Measurements from ENCODE around the gene FAM9C.
A peak's percentile ranks its signal among the peaks of the same experiment; 100 is the strongest.
"Not testable (repeated sequence)": the region's sequence is repeated elsewhere in the genome, so short reads cannot be mapped to it uniquely, and the experiment has no call there.

The FAM9C gene

DNA sequence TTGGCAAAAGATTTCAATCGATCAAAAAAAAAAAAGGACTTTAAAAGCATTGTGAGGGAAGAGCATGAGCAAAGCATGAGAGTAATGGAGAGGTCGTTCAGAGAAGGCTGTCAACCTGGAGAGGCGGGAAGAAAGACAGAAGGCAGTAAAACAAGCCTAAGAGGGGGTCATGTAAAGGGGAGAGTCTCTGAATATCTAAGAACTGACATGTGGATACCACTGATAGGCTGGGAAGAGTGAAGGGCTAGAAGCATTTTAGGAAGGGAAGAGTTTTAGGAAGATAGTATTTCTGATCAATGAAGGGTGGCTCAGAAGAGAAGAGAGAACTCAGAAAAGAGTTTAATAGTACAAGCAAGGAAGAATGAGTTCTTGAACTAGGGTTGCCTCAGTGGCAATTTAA lies 7.5 kb downstream of the FAM9C start:
- DNase-seq, result no peak

DNA sequence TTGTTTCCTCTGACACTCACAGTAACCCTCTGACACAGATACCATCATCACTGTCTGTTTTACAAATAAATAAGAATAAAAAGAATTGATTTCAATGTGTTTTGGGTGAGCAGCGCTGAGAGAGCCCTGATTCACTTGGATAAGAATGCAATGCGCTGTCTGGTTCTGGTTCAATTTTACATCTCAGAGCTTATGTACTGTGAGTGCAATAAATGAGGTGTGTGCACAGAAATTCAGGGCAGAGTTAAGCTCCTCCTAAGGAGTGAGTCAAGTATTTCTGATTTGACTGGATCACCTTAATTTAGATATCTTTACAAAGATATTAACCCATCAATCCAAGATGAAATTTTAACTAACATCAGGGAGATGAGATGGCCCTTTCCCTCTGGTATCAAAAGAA lies 11.2 kb downstream of the FAM9C start:
- DNase-seq, result no peak

DNA sequence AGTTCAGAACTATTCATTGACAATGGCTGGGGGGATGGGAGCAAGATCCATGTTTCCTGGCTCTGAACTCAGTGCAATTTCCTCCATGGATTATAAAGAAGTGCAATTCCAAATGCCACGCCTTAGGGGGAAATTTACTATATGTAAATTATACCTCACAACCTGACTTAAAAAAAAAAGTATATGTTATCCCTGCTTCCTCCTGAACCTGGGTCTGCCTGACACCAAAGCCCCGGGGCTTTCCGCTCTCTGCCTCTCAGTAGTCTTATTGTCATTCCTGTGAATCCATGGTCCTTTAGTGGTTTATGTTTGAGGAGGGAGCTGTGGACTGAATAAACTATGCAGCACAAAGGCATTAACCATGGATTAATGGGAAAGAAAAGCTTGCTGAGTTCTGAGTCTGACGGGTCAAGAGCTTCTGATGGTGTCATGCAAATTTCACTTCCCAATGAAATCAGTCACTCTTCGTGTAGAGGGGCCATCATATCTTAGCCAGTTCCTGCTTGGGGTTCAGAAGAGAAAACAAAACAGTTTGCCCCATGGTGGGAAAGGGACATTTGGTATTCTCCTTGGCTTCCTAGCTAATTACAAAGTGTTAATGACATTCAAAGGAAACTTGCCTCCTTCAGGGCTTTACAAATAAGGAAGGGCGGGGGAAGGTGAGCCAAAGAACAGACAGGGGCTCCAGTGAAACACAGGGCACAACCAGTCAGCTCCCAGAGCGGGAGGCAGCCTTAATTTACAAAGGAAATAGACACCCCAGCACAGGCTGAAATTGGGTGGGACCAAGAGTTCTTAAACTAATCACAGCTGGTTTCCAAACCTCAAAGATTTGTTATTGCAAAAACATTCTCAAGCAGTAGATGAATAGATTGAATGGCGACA lies 14.3 kb downstream of the FAM9C start:
- DNase-seq, result peak in 1 of 5 experiments; percentile 37

DNA sequence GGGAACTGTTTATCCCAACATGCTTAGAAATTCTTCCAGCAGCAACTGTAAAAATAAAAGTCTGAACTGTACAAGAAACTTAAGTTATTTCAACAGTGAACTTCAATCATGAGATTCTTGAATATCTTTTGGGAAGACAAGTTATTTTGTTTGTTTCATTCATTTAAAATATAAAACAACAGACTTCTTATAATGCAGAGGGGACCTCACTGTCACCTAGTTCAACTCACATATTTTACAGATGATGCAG lies 14.9 kb downstream of the FAM9C start:
- DNase-seq, result no peak

DNA sequence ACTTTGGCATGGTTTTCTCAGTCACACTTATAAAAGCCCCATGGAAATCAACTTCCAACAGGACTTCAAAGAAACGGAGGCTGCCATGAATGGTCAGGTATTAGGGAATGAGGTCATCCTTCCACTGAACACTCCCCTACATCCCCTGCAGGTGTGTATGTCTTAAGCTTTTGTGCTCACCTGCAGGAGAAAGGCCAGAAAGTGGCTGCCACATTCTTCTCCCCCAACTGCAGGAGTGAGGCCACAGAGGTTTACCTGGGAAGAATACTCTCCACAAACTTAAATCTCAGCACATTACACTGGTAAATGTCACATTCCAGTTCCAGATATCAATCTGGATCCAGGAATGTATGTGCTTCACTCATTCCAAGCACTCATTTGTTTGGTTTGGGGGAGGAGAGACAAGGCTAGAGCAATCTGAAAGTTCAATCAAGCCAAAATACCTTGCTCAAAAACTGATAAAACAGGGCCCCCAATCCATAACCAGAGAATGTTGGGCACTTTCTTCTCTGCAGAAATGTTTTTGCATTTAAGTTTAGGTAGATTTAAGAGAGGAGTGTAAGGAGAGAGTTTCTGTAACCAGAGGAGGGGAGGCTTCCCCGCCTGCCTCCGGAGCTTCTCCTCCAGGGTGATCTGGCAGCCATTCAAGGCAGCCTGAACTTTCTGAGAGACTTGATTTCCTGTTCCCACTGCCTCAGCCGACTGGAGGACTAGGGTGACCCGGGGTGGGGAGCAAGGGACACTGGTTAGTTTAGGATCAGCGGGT lies 15.4 kb downstream of the FAM9C start:
- peak in 1 of 5 experiments; percentile 4 for DNase-seq

DNA sequence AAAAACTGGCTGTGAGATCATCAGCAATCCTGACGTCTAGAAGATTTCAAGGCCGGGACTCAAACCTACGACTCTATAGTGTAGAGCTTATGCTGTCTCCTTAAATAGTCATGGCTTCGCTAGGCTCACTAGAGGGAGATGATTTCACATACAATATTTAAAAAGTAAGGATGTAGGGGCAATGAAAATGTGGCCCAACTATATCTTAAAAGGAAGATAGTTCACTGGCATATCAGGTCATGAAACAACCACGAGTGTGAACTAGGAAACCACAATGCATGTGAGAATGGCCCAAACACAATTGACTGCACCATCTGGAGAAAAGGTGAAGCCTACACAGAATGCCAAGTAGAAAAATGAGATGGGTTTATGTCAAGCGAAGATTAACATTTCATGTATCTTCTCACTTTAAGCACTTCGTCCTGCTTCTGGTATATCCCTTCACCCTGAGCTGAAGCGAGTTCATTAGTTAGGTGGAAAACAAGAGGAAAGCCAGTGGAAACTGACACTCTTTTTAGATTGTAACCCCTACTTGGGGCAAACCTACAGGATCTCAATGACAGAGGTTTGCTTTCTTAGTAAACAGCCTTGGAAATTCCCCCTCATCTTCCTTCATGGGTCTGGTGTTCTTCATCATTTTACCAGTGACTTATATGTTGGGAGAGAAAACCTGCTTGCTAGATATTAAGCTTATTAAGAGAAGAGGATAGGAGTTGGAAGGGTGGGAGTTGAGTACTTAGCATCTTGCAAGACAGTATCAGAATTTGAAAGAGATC lies 17.4 kb downstream of the FAM9C start:
- DNase-seq, result peak in 2 of 5 experiments; percentile 34 to 59

DNA sequence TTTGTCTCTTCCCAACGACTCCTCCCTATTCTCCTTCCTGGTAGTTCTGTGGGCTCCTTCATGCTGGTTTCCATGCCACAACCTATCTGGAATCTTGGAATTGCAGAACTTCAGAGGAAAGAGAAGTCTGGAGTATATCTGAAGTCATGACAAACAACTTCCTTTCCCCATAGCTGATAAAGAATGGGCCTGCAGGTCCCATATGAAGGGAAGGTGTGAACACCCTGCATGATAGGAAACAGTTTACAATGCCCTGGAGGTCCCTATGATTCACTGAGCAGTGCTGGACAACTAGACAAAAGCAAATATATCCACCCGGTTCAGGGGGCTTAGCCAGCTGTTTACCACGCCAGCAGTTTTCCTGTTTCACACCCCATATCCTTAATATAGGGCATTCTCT lies 19.4 kb downstream of the FAM9C start:
- no peak for DNase-seq

DNA sequence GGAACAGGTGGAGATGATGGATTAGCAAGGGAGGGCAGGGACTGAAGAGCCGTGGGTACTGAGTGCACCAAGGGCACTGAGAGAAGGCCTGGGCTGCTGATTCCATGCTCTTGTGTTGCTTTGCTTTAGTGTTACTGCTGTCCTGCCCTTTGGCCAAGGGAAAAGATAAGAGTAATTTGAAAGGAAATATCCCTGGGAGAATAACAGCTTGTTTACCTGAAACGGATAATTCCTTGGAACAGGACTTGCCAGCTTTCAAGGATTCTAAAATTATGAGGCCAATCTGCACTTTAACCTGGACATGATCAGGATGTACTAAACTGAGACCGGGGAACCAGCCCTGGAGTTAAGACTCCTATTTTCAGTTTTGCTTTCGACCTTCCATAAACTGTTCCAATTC lies 20.4 kb downstream of the FAM9C start:
- no peak for DNase-seq

DNA sequence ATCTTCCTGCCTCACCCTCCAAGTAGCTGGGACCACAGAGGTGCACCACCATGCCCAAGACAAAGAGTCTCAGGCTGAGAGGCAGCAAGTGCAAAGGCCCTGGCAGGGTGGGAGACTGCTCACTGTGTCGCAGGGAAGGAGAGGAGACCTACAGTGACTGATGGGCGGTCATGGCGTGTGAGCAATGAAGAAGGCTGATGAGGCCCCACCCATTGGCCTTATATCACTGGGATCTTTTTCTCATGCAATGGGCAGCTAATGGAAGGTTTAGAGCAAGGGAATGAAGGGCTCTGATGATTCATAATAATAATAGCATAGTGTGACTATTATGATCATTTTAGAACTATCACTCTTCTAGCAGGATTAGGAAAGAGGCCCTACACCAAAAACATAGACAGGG lies 20.9 kb downstream of the FAM9C start:
- no peak for DNase-seq

DNA sequence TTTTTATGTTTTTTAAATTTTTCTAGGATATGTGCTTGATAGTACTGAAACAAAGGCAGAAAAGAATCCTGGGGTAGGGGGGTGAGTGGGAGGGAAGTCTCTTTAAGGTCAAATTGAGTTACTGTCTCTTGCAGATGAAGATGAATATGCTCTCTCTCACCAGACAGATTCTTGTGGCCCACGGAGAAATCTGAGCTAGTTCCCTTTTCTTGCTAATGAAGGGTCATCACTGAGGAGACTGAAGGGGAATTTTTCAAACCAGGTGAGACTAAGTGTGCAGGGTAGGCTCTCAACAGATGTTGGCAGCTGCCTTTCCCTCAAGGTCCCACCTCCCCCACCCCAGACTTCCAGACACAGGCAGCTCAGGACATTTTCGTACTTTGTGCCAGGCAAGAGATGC lies 21.5 kb downstream of the FAM9C start:
- no peak for DNase-seq

DNA sequence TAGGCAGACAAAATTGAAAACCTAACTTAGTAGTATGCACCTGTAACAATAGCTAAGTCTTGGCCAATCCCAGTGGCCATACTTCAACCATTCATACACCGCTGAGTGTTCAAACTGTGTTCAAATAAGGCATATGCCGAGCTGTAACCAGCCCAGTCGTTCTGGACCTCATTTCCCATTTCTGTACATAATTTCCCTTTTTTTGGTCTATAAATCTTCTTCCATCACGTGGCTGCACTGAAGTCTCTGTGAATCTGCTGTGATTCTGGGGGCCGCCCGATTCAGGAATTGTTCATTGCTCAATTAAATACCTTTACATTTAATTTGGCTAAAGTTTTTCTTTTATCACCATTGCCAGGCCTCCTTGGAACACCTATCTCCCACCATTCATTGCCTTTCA lies 27.7 kb downstream of the FAM9C start:
- not testable (repeated sequence) for DNase-seq

DNA sequence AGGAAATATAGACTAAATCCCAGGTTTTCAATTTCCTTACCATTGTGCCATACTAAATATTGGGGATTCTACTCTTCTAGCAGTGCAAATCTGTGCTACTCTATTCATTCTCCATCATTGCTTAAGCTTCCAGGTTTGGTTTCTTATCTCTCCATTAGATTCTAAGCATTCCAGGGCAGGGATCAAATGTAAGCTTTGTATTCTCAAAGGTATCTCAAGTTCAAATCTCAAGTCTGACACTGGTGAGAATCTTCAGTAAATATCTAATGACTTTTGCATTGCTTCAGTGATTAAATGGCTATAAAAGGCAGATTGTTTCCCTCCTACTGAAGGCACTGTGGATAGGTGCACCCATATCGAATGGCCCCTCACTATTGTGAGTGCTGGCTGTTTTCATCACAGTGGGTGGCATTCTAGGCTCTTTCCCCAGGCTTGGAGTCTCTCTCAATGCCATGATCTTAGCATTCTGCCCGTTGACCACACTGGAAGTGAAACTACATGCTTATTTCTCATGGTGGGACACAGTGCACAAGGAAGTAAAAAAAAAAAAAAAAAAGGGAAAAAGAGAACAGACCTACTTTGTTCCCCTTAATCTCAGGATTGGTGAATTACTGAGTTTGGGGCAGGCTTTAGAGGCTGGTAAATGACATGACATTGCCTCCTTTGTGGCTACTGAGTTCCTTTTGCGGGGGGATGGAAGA lies 28.7 kb downstream of the FAM9C start:
- DNase-seq, result no peak

DNA sequence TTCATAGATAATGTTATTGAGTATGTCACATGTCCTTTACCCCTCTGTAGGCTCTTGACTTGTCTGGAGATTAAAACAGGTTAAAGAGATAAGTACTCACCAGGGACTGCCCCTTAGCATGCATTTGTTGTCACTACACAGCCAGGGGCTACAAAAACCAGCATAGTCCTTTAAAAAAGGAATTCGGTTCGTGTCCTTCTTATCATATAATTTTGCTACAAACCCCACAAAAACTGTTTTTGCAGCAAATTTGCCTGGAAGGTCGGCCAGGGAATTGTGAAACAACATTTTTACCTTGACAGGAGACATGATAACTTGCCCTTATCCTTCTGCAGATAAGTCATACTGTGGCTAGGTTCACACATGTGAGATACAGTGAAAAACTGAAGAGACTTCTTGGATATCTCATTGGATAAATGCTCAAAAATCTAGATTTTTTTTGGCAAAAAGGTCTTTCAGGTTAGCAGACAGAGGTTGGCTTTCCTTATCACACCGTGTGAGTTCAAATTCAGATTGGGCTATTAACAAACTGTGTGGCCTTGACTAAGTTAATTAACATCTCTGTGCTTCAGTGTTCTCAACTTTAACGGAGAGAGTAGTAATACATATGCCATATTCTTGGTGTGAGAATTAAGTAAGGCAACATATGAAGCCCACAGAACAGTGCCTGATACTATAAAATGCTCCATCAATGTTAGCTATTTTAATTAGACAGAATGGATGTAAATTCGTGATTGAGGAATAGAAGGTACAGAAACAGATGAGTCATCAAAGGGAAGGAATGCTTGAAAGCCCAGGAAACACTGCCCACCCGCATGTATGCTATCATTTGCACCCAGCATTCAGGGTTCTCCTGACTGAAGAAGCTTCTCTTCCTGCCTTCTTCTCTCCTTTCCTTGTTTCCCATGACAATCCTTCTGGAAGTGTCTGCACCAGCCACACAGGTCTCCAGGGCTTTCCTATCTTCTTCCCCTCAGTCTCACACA lies 30.0 kb downstream of the FAM9C start:
- peak in 1 of 5 experiments; percentile 30 for DNase-seq

DNA sequence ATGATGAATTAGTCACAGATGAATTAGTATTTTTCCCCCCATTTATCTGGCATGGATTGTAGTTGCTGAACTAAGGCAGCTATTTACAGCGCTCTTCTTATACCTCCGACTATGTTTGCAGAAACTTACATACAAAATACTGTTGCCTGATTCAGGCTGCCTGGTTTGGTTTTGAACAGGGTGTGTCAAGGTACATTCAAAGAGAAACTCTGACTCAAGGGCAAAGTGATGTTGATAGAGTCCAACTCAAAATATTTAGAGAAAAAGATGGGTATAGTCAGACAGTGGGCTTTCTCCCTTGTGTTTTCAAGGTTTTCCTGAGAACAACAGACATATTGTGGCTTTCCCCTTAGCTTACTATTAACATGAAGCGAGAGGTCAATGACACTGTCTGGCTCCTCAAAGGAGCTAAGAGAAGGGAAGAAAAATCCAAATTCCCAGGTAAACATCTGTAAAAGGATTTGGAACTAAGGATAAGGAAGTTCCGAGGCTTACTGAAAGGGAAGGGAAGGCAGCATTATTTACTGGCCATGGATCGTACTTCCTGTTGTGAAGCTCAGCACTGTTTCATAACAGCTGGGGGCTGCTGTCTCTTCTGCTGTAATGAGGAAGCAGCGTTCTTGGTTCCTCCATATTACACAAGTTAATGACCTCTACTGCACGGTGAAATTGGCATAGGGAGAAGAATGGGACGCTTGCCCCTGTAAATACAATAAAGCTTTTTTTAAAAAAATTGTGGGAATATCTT lies 30.9 kb downstream of the FAM9C start:
- DNase-seq, result peak in 1 of 5 experiments; percentile 81

DNA sequence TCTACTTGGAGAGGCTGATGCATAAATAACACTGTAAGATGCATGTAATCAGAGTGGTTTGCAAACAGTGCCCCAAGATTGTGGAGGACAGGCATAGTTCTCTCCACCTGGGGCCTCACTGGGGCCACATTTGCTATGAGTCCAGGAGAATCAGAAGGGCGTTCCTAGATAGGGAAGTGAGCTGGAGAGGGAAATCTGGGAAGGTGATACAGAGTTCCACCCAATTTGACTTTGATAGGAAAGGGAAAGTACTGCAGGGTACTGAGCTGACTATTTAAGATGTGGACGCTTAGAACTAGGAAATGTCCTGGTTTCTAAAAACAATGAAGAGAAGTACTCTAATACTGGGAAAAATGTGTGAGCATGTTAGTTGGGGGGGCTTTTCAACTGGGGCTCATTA lies 33.9 kb downstream of the FAM9C start:
- DNase-seq, result no peak

DNA sequence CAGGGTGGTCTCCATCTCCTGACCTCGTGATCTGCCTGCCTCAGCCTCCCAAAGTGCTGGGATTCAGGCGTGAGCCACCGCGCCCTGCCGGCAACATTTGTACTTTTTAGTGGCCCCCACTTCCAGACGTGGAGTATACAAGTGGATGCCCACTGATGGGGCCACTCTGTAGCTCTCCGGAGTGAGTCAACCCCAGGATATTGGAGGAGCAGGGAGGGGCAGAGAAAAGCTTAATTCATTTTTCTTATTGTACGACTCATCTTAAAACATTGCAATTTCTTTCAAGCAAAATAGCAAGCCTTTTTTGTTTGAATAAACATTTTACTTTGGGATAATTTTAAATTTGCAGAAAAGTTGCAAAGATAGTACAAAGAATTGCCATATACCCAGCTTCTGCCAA lies 34.6 kb downstream of the FAM9C start:
- no peak for DNase-seq

DNA sequence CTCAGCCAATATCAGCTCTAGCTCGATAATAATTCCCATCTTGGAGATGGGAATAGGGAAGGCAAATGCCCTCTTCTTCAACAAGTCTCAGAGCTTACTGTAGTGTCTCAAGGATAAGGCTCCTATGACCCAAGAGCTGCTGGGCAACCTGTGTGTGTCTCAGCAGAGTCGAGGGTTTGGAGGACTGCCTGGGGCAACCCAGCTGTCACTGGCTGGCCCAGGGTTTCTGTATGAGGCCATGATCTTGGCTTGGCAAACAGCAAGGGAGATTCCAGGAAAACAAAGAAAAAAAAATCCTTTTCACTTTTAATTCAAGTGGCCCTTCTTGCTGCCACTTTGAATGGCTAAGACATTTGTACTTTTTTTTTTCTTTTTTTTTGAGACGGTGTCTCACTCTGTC lies 35.1 kb downstream of the FAM9C start:
- no peak for DNase-seq

DNA sequence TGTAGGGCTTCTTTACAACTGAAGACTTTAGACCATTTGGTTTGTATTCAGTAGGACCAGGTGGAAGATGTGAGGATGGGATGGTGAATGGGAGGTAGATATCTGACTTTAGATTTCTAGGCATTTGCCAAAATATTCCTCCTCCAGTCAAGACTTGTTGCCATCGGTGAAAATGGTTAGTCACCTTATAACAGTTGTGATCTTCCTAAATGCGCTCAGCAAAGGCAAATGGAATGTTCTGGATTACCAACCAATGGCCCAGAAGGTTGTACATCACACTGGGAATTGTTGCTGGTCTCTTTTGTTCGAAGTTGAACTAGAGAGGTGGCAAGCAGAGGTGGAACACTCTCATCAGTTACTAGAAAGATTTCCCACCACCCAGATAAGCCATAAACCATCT lies 35.6 kb downstream of the FAM9C start:
- no peak for DNase-seq

DNA sequence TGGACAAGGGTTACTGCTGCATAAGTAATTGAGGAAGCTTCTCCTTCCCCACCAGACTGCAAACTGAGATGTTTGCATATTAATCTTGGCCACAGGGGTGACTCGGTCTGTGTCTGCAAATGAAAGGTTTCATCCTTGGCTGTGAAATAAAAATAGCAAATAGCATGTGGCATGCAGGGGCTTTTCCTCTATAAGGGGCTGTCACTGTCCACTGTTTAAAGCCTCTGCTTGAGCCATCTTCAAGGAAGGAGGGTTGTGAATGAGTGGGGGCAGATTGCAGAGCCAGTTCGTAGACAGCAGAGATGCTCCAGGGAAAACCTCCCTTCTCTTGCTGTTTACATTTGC lies 36.3 kb downstream of the FAM9C start:
- no peak for DNase-seq

DNA sequence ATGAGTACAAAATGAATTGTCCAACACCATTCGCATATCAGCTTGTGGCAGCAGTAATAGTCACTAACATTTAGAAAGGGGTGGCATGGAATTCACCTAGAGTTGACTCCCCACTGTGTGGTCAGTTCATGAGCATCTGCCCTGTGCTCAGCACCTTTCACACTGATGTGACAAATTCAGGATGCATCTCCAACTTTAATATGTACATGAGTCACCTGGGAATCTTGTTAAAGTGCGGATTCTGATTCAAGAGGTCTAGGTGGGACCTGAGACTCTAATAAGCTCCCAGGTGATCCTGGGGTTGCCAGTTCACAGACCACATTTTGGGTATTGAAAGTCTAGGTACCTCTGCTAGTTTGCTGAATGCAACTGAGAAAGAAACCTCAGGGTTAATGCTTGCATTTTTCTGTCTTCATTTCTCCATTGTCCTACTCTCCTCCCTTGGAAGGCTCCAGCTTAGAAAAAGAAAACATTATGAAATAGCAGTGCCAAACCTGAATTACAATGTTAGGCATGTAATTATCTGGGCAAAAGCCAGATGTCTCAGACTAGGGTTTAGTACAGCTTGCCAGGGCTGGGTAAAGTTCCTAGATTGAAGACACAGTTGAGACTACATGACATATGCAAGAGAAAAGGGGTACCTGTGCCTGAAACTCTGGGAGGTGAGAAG lies 36.8 kb downstream of the FAM9C start:
- DNase-seq, result no peak

Data from T-helper 2 cell (primary cell).